ENCODE results near the gene CDH23. TPM values are rescaled to one million over a fixed set of nuclear protein-coding genes. Genes with fewer than 3 reads are reported as not detected.

CDH23 gene
- total RNA-seq, 1 donor from 2014 or later, result 4.5 TPM

DNA sequence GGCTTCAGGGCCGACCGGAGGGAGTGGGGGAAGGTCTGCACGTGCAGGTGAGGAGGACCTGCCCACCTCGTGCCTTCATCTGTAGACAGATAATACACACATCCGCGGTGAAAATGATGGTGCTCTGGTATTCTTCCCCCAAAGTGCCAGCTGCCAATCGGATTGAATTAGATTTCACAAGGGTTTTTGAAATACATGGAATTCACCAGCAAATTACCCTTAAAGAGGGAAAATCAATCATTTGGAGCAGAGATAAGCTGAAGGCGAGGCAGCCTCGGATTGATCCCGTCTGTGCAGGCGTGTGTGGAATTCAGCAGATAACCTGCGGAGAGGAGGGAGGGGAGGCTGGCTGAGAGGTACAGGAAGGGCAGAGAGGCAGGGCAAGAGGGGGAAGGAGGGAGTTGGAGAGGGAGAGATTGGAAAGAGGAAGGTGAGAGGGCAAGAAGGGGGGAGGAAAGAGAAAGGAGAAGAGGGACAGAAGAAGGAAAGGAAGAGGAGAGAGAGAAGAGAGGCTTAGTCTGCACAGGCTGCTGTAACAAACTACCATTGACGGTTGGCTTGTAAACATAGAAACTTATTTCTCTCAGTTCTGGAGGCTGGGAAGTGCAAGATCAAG lies 238.6 kb downstream of the CDH23 start:
- Histone ChIP-seq H3K27me3 (ENCODE audit: low read depth) (no peaks in the 10 kb centered on the region), H3K36me3 (no peaks in the 10 kb centered on the region), H3K4me1 (peaks cover 20% of the 10 kb centered on the region), H3K27ac (replicated peaks) (no peak overlapping the region), H3K4me3 (no peak overlapping the region), H3K9me3 (replicated peaks) (no peaks in the 10 kb centered on the region)
- DNase-seq, result no peak
- TF ChIP-seq, protein P1, sequence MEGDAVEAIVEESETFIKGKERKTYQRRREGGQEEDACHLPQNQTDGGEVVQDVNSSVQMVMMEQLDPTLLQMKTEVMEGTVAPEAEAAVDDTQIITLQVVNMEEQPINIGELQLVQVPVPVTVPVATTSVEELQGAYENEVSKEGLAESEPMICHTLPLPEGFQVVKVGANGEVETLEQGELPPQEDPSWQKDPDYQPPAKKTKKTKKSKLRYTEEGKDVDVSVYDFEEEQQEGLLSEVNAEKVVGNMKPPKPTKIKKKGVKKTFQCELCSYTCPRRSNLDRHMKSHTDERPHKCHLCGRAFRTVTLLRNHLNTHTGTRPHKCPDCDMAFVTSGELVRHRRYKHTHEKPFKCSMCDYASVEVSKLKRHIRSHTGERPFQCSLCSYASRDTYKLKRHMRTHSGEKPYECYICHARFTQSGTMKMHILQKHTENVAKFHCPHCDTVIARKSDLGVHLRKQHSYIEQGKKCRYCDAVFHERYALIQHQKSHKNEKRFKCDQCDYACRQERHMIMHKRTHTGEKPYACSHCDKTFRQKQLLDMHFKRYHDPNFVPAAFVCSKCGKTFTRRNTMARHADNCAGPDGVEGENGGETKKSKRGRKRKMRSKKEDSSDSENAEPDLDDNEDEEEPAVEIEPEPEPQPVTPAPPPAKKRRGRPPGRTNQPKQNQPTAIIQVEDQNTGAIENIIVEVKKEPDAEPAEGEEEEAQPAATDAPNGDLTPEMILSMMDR (IDR thresholded peaks at IDR 0.05; ENCODE audit: borderline replicate concordance), result no peak
- intact Hi-C loops (cut with micrococcal nuclease), result no loop called here

DNA sequence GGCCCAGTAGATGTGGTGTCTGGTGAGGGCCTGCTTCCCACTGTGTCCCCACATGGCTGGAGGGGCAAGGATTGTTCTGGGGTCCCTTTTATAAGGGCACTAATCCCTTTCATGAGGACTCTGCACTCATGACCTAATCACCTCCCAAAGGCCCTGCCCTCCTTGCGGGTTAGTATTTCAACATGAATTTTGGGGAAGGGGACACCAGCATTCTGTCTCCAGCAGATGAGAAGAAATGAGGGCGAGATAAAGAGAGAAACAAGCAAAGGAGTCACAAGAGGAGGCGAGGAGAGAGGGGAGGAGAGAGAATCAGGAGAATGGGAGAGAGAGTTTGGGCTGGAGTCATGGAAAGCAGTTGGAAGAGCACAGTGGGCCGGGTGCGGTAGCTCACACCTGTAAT lies 239.1 kb downstream of the CDH23 start:
- TF ChIP-seq, protein P1 (IDR thresholded peaks at IDR 0.05; ENCODE audit: borderline replicate concordance), result no peak
- Histone ChIP-seq H3K9me3 (replicated peaks) (no peaks in the 10 kb centered on the region), H3K27me3 (ENCODE audit: low read depth) (no peaks in the 10 kb centered on the region), H3K27ac (replicated peaks) (no peak overlapping the region), H3K4me1 (peaks cover 20% of the 10 kb centered on the region), H3K4me3 (no peak overlapping the region), H3K36me3 (no peaks in the 10 kb centered on the region)
- intact Hi-C loops (cut with micrococcal nuclease), result no loop called here
- DNase-seq, result no peak

DNA sequence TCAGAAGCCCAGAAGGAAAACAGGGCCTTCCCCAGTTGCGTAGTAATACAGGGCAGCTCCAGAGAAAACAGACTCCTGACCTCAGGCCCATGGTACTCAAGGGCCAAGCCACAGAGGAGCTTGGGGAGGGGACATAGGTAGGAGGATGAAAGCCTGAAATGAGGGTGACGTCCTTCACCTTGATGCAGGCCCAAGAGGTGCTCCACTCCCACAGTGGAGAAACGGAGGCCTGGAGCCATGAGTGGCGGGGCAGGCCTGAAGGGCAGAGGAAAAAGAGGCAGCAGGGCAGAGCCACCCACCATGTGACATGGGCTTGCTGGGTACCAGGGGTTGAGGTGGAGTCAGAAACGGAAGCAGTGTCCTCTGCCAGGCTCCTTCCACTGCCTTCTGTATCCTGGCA lies 239.9 kb downstream of the CDH23 start:
- Histone ChIP-seq H3K4me1 (peaks cover 20% of the 10 kb centered on the region), H3K27me3 (ENCODE audit: low read depth) (no peaks in the 10 kb centered on the region), H3K9me3 (replicated peaks) (no peaks in the 10 kb centered on the region), H3K27ac (replicated peaks) (no peak overlapping the region), H3K36me3 (no peaks in the 10 kb centered on the region), H3K4me3 (no peak overlapping the region)
- TF ChIP-seq, protein P1 (IDR thresholded peaks at IDR 0.05; ENCODE audit: borderline replicate concordance), result no peak
- DNase-seq, result no peak
- intact Hi-C loops (cut with micrococcal nuclease), result no loop called here

DNA sequence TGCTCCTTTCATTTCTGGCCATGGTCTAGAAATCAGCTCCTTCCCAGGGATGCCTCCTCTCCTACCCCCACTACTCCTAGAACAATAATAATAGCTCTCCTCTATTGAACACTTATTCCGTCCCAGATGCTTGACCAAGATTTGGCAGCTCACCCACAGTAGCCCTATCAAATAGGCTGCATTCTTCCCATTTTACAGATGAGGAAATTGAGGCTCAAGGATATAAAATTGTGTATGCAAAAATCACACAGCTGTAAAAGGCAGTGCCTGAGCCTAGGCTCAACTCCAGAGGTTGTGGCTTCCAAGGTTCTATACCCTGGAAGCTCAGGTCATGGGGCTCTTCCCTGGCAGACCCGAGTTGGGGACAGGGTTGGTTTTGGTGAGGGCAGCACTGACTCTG lies 240.6 kb downstream of the CDH23 start:
- TF ChIP-seq, protein P1 (IDR thresholded peaks at IDR 0.05; ENCODE audit: borderline replicate concordance), result no peak
- no peak for DNase-seq
- intact Hi-C loops (cut with micrococcal nuclease), result no loop called here
- H3K4me3 ChIP-seq, result no peak overlapping the region
- H3K36me3 ChIP-seq, result no peaks in the 10 kb centered on the region
- no peaks in the 10 kb centered on the region for H3K27me3 ChIP-seq (ENCODE audit: low read depth)
- H3K4me1 ChIP-seq, result peaks cover 20% of the 10 kb centered on the region
- no peaks in the 10 kb centered on the region for H3K9me3 ChIP-seq (replicated peaks)
- no peak overlapping the region for H3K27ac ChIP-seq (replicated peaks)

DNA sequence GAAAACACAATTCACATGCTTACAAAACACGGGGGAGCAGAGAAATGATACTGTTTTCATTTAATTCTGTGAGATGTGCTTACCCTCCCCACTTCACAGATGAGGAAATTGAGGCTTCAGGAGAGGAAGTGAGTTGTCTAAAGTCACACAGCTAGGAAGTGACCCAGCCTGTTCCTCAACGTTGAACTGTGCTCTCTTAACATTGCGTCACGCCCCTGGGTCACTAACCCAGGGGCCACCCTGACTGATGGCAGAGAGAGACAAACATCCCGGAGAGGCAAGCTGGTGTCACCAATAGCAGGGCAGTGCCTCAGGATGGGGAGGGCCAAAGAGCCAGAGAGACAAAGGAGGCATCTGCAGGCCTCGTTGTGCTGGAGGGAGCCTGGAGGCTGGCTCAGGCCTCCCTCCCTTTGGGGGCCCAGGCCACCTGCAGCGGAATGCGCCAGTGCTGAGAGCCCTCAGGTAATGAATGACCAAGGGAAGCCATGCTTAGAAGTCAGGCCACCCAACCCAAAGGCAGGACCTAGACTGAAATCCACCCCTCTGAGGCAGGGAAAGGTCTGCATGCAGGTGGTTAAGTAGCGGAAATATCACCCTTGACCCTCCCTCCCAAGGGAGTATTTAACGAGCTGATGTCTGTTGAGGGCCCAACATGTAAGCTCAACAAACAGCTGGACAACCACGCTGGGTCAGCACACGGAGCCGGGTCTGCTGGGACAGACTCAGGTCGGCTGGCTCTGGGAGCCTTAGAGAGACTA lies 241.5 kb downstream of the CDH23 start:
- H3K4me1 ChIP-seq, result peaks cover 20% of the 10 kb centered on the region
- no peaks in the 10 kb centered on the region for H3K9me3 ChIP-seq (replicated peaks)
- peaks cover 3% of the 10 kb centered on the region for H3K27me3 ChIP-seq (ENCODE audit: low read depth)
- H3K36me3 ChIP-seq, result no peaks in the 10 kb centered on the region
- DNase-seq, result no peak
- intact Hi-C loops (cut with micrococcal nuclease), result no loop called here
- H3K27ac ChIP-seq (replicated peaks), result no peak overlapping the region
- TF ChIP-seq, protein P1 (IDR thresholded peaks at IDR 0.05; ENCODE audit: borderline replicate concordance), result no peak
- H3K4me3 ChIP-seq, result no peak overlapping the region
